ENCODE results near the gene FOXN3. TPM values are rescaled to one million over a fixed set of nuclear protein-coding genes. Genes with fewer than 3 reads are reported as not detected.

FOXN3 gene
- total RNA-seq, 2 experiments from 2014 or later = 70.3 to 72.7 TPM

- Mint-ChIP-seq H3K27ac (no peak overlapping the region), H3K4me3 (no peak overlapping the region), H3K36me3 (ENCODE audit: low read depth) (peaks cover 7% of the 10 kb centered on the region), H3K9me3 (ENCODE audit: insufficient read depth) (no peaks in the 10 kb centered on the region), H3K27me3 (ENCODE audit: low read depth) (no peaks in the 10 kb centered on the region), H3K4me1 (ENCODE audit: low read depth) (peaks cover 50% of the 10 kb centered on the region)
- POLR2A ChIA-PET = interaction anchor here (0.6 kb wide), 1 partner anchor 56 kb away, joined by 3 read pairs; no protein-coding TSS in a partner anchor
- CTCF ChIA-PET = no interaction called here
- DNase-seq (no peak), ATAC-seq (no peak)
Measured at GRCh38 chr14:89288114-89288513, 128.9 kb downstream of the FOXN3 start.

- Mint-ChIP-seq H3K36me3 (ENCODE audit: low read depth) (peaks cover 22% of the 10 kb centered on the region), H3K27ac (no peak overlapping the region), H3K4me3 (no peak overlapping the region), H3K9me3 (ENCODE audit: insufficient read depth) (no peaks in the 10 kb centered on the region), H3K27me3 (ENCODE audit: low read depth) (no peaks in the 10 kb centered on the region), H3K4me1 (ENCODE audit: low read depth) (peaks cover 47% of the 10 kb centered on the region)
- no peak for ATAC-seq
- DNase-seq = no peak
- POLR2A ChIA-PET = no interaction called here
- CTCF ChIA-PET = interaction anchor here (0.7 to 1.0 kb wide), 2 partner anchors 19 to 39 kb away, joined by 3 read pairs; no protein-coding TSS in a partner anchor
Measured at GRCh38 chr14:89284333-89285058, 132.5 kb downstream of the FOXN3 start.

GRCh38 chr14:89283327-89284060, 133.5 kb downstream of the FOXN3 start:
- peak; percentile 56 for DNase-seq
- Mint-ChIP-seq H3K27ac (peak overlapping the region; percentile 33), H3K36me3 (ENCODE audit: low read depth) (peaks cover 27% of the 10 kb centered on the region), H3K27me3 (ENCODE audit: low read depth) (no peaks in the 10 kb centered on the region), H3K9me3 (ENCODE audit: insufficient read depth) (no peaks in the 10 kb centered on the region), H3K4me1 (ENCODE audit: low read depth) (peaks cover 56% of the 10 kb centered on the region), H3K4me3 (no peak overlapping the region)
- ChIA-PET POLR2A (no interaction called here), CTCF (interaction anchor here (0.9 to 1.2 kb wide), 2 partner anchors 107 to 133 kb away, joined by 3 to 4 read pairs; no protein-coding TSS in a partner anchor)
- peak; percentile 85 for ATAC-seq

DNA sequence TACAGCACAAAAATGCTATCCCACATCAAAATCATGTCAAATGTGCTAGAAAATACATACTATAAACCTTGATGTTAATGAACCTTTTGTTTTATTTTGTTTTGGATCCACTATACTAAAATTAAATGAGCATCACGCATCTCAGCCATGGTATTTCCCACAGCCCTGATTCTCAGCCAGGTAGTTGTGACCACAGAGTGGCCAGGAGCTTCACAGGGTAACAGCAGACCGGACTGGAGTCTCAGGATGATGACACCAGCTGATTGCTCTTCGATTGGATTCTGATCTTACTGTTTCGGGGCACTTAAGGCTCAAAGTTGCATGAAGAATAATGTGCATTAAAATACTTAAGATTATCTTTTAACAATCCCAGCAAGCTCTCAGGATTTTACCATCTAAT, 134.8 kb downstream of the FOXN3 start:
- POLR2A ChIA-PET = no interaction called here
- ATAC-seq (no peak), DNase-seq (no peak)
- H3K27me3 Mint-ChIP-seq (ENCODE audit: low read depth) = no peaks in the 10 kb centered on the region
- CTCF ChIA-PET = interaction anchor here (0.7 to 1.4 kb wide), 4 partner anchors 21 to 143 kb away, joined by 3 to 4 read pairs (median 3); no protein-coding TSS in a partner anchor
- no peak overlapping the region for H3K27ac Mint-ChIP-seq
- peaks cover 37% of the 10 kb centered on the region for H3K36me3 Mint-ChIP-seq (ENCODE audit: low read depth)
- no peak overlapping the region for H3K4me3 Mint-ChIP-seq
- no peaks in the 10 kb centered on the region for H3K9me3 Mint-ChIP-seq (ENCODE audit: insufficient read depth)
- H3K4me1 Mint-ChIP-seq (ENCODE audit: low read depth) = peaks cover 61% of the 10 kb centered on the region

DNA sequence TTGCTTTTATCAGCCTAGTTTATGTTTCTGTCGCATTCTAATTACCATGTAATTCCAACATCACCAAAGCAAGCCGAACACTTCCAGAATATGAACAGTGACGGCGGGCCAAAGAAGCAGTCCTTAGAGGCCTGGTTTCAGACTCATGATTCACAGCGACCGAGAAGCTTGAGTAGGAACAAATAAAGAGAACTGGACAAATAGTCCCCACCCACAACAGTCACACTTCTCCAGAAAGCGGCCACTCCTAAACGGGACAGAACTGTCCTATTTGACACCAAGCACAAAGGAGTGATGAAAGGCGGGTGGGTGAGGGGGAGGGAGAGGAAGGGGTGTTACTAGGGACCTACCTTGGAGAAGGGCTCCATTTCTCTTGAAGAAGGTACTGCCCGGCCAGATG, 136.4 kb downstream of the FOXN3 start:
- ATAC-seq (no peak), DNase-seq (no peak)
- Mint-ChIP-seq H3K4me3 (no peak overlapping the region), H3K27me3 (ENCODE audit: low read depth) (no peaks in the 10 kb centered on the region), H3K9me3 (ENCODE audit: insufficient read depth) (no peaks in the 10 kb centered on the region), H3K4me1 (ENCODE audit: low read depth) (peaks cover 69% of the 10 kb centered on the region), H3K36me3 (ENCODE audit: low read depth) (peaks cover 44% of the 10 kb centered on the region), H3K27ac (no peak overlapping the region)
- ChIA-PET POLR2A (no interaction called here), CTCF (no interaction called here)

- no peaks in the 10 kb centered on the region for H3K9me3 Mint-ChIP-seq (ENCODE audit: insufficient read depth)
- ATAC-seq = no peak
- peaks cover 52% of the 10 kb centered on the region for H3K36me3 Mint-ChIP-seq (ENCODE audit: low read depth)
- DNase-seq = no peak
- H3K4me3 Mint-ChIP-seq = no peak overlapping the region
- H3K27ac Mint-ChIP-seq = no peak overlapping the region
- peaks cover 74% of the 10 kb centered on the region for H3K4me1 Mint-ChIP-seq (ENCODE audit: low read depth)
- H3K27me3 Mint-ChIP-seq (ENCODE audit: low read depth) = no peaks in the 10 kb centered on the region
- ChIA-PET CTCF (no interaction called here), POLR2A (no interaction called here)
Measured at GRCh38 chr14:89279649-89280232, 137.3 kb downstream of the FOXN3 start.

GRCh38 chr14:89277203-89277602, 139.8 kb downstream of the FOXN3 start:
- ChIA-PET POLR2A (interaction anchor here (0.9 kb wide), 1 partner anchor 139 kb away, joined by 3 read pairs; no protein-coding TSS in a partner anchor), CTCF (interaction anchor here (1.0 kb wide), 1 partner anchor 75 kb away, joined by 4 read pairs; no protein-coding TSS in a partner anchor)
- H3K27me3 Mint-ChIP-seq (ENCODE audit: low read depth) = no peaks in the 10 kb centered on the region
- ATAC-seq = no peak
- peaks cover 51% of the 10 kb centered on the region for H3K36me3 Mint-ChIP-seq (ENCODE audit: low read depth)
- no peak overlapping the region for H3K27ac Mint-ChIP-seq
- H3K4me3 Mint-ChIP-seq = no peak overlapping the region
- no peak for DNase-seq
- no peaks in the 10 kb centered on the region for H3K9me3 Mint-ChIP-seq (ENCODE audit: insufficient read depth)
- H3K4me1 Mint-ChIP-seq (ENCODE audit: low read depth) = peaks cover 68% of the 10 kb centered on the region

DNA sequence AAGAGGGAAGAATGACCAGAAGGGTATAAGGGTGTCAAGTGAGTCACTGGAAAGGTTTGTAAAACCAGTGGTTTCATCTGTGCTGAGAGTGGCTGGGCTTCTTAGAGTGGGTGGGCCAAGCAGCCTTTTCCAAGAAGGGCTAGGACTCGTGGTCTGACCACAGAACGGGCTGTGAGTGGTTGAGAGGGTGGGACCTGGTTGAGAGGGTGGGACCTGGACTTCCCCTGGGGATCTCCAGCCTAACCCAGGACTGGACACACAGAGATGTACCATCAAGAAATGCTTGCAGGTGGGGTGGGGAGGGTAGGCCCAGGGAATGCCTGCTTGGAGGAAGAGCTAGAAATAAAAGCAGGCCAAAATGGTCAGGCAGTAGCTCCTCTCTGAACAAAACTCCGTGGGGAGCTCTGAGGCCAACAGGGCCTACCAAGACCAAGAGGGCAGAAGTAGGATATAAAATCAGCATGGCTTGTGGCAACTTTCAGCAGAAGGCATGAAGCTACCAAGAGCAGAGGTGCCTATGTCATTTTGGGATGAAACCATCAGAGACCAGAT, 140.5 kb downstream of the FOXN3 start:
- peak; percentile 71 for DNase-seq
- Mint-ChIP-seq H3K9me3 (ENCODE audit: insufficient read depth) (no peaks in the 10 kb centered on the region), H3K36me3 (ENCODE audit: low read depth) (peaks cover 51% of the 10 kb centered on the region), H3K4me1 (ENCODE audit: low read depth) (peaks cover 63% of the 10 kb centered on the region), H3K27ac (peak overlapping the region; percentile 77), H3K27me3 (ENCODE audit: low read depth) (no peaks in the 10 kb centered on the region), H3K4me3 (peak overlapping the region; percentile 23)
- ChIA-PET POLR2A (interaction anchor here (0.7 to 0.9 kb wide), 2 partner anchors 139 to 479 kb away, joined by 3 to 4 read pairs; no protein-coding TSS in a partner anchor), CTCF (interaction anchor here (1.0 kb wide), 1 partner anchor 76 kb away, joined by 4 read pairs; no protein-coding TSS in a partner anchor)
- peak; percentile 84 for ATAC-seq

GRCh38 chr14:89270439-89271227, 146.4 kb downstream of the FOXN3 start:
- no peak overlapping the region for H3K4me3 Mint-ChIP-seq
- no peak for ATAC-seq
- peaks cover 38% of the 10 kb centered on the region for H3K4me1 Mint-ChIP-seq (ENCODE audit: low read depth)
- ChIA-PET CTCF (no interaction called here), POLR2A (no interaction called here)
- no peak overlapping the region for H3K27ac Mint-ChIP-seq
- H3K36me3 Mint-ChIP-seq (ENCODE audit: low read depth) = peaks cover 26% of the 10 kb centered on the region
- DNase-seq = no peak
- H3K27me3 Mint-ChIP-seq (ENCODE audit: low read depth) = no peaks in the 10 kb centered on the region
- H3K9me3 Mint-ChIP-seq (ENCODE audit: insufficient read depth) = no peaks in the 10 kb centered on the region

DNA sequence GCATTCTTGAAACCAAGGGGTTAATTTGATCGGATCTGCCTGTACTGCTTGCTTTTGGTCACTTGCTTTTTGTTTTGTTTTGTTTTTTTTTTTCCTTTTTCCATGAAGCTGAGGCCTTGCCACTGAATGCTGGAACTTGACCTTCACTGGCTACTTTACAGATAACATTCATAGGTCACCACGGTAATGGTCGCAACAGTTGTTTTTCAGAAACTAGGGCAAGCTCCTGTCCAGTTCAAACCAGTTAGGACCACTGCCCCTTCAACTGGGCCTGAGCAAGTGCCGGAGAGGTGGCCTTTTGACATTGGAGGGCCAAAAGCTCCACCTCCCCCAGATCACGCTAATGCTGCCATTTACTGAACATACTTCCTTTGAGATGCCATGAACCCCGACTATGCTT, 147.6 kb downstream of the FOXN3 start:
- Mint-ChIP-seq H3K4me3 (no peak overlapping the region), H3K27me3 (ENCODE audit: low read depth) (no peaks in the 10 kb centered on the region), H3K27ac (no peak overlapping the region), H3K4me1 (ENCODE audit: low read depth) (peaks cover 27% of the 10 kb centered on the region), H3K36me3 (ENCODE audit: low read depth) (peaks cover 24% of the 10 kb centered on the region), H3K9me3 (ENCODE audit: insufficient read depth) (no peaks in the 10 kb centered on the region)
- ChIA-PET POLR2A (no interaction called here), CTCF (no interaction called here)
- DNase-seq (no peak), ATAC-seq (no peak)

DNA sequence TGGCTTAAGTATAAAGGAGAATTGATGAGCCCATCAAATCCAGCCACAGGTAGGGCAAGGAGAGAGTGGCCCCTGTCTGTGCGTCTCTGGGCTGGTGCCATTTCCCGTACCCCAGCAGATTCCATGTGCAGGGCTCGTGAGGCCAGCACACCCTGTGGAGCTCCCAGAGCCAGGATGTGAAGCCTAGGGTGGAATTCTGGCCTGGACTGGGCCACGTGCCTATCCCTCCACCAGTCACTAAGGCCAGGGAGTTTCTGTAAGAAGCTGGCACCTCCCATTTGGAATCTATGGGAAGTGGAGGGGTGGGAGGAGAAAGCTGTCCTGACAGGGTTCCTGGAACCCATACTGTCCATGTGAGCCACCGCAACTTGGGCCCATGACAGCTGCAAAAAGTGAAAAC, 148.5 kb downstream of the FOXN3 start:
- H3K27ac Mint-ChIP-seq = no peak overlapping the region
- no peak overlapping the region for H3K4me3 Mint-ChIP-seq
- H3K4me1 Mint-ChIP-seq (ENCODE audit: low read depth) = peaks cover 19% of the 10 kb centered on the region
- ATAC-seq (no peak), DNase-seq (no peak)
- ChIA-PET POLR2A (no interaction called here), CTCF (no interaction called here)
- H3K27me3 Mint-ChIP-seq (ENCODE audit: low read depth) = no peaks in the 10 kb centered on the region
- H3K9me3 Mint-ChIP-seq (ENCODE audit: insufficient read depth) = no peaks in the 10 kb centered on the region
- H3K36me3 Mint-ChIP-seq (ENCODE audit: low read depth) = peaks cover 22% of the 10 kb centered on the region
